SK-N-SH treated with all-trans-retinoic acid at 6 μM for 48 hours (cell line): ENCODE data around the gene EHMT2.

Source experiments
- ATAC-seq: fragments of 200-7000 bp; cut with Tn5 transposase; 3 replicates; pipeline ENCODE4 v1.9.1; 2020; ENCODE audit warnings: mild to moderate bottlenecking, moderate library complexity
- ARNTL ChIP-seq: fragments of 450-650 bp; formaldehyde crosslinking; IDR thresholded peaks from 2 replicates; pipeline ENCODE4 v1.5.0; 2020; ENCODE audit warnings: low read depth, mild to moderate bottlenecking, moderate library complexity, borderline replicate concordance
- BACH2 ChIP-seq: fragments of 250-450 bp; sonication (Bioruptor Pico); IDR thresholded peaks from 2 replicates; pipeline ENCODE4 v1.9.0; 2021; ENCODE audit warnings: mild to moderate bottlenecking, borderline replicate concordance
- CREB5 ChIP-seq: fragments of 250-450 bp; sonication (Bioruptor Pico); IDR thresholded peaks from 2 replicates; pipeline ENCODE4 v1.5.1; 2020; ENCODE audit warnings: low read depth, mild to moderate bottlenecking, moderate library complexity
- CSDC2 ChIP-seq: fragments of 250-450 bp; sonication (Bioruptor Pico); IDR thresholded peaks from 2 replicates; pipeline ENCODE4 v1.5.0; 2020; ENCODE audit warnings: mild to moderate bottlenecking, moderate library complexity
- ESRRG ChIP-seq: fragments of 250-450 bp; sonication (Bioruptor Pico); IDR thresholded peaks from 2 replicates; pipeline ENCODE4 v1.6.1; 2021; ENCODE audit warnings: mild to moderate bottlenecking
- GLIS3 ChIP-seq: fragments of 250-450 bp; sonication (Bioruptor Pico); IDR thresholded peaks from 2 replicates; pipeline ENCODE4 v1.5.0; 2020; ENCODE audit warnings: mild to moderate bottlenecking, moderate library complexity
- OSR1 ChIP-seq: fragments of 250-450 bp; sonication (Bioruptor Pico); IDR thresholded peaks from 2 replicates; pipeline ENCODE4 v1.8.0; 2022; ENCODE audit warnings: moderate library complexity, mild to moderate bottlenecking, inconsistent platforms
- POU6F1 ChIP-seq: fragments of 250-450 bp; sonication (Bioruptor Pico); IDR thresholded peaks from 2 replicates; pipeline ENCODE4 v1.8.0; 2021; ENCODE audit warnings: low read depth, mild to moderate bottlenecking, moderate library complexity, borderline replicate concordance
- PPARA ChIP-seq: fragments of 250-450 bp; sonication (Bioruptor Pico); IDR thresholded peaks from 2 replicates; pipeline ENCODE4 v1.5.0; 2020; ENCODE audit warnings: mild to moderate bottlenecking, borderline replicate concordance
- RARB ChIP-seq: fragments of 250-450 bp; sonication (Bioruptor Pico); IDR thresholded peaks from 2 replicates; pipeline ENCODE4 v1.8.0; 2021; ENCODE audit warnings: mild to moderate bottlenecking, moderate library complexity
- TCF4 ChIP-seq: fragments of 250-450 bp; sonication (Bioruptor Pico); IDR thresholded peaks from 2 replicates; pipeline ENCODE4 v1.8.0; 2021; ENCODE audit warnings: mild to moderate bottlenecking, moderate library complexity, borderline replicate concordance
- TOX ChIP-seq: fragments of 250-450 bp; sonication (Bioruptor Pico); IDR thresholded peaks from 2 replicates; pipeline ENCODE4 v1.8.0; 2021; ENCODE audit warnings: mild to moderate bottlenecking, moderate library complexity, borderline replicate concordance
- TSHZ2 ChIP-seq: fragments of 250-450 bp; sonication (Bioruptor Pico); IDR thresholded peaks from 2 replicates; pipeline ENCODE4 v1.5.0; 2020; ENCODE audit warnings: mild to moderate bottlenecking, moderate library complexity
- ZC3H10 ChIP-seq: fragments of 250-450 bp; sonication (Bioruptor Pico); IDR thresholded peaks from 2 replicates; pipeline ENCODE4 v1.5.1; 2021; ENCODE audit warnings: mild to moderate bottlenecking, moderate library complexity
- ZFP3 ChIP-seq: fragments of 250-450 bp; sonication (Bioruptor Pico); IDR thresholded peaks from 2 replicates; pipeline ENCODE4 v1.5.0; 2020; ENCODE audit warnings: mild to moderate bottlenecking, moderate library complexity
- ZFP30 ChIP-seq: fragments of 450-650 bp; formaldehyde crosslinking; IDR thresholded peaks from 2 replicates; pipeline ENCODE4 v1.5.0; 2022; ENCODE audit warnings: mild to moderate bottlenecking, moderate library complexity
- ZNF565 ChIP-seq: fragments of 450-650 bp; formaldehyde crosslinking; conservative IDR thresholded peaks from 2 replicates; pipeline ENCODE4 v1.5.0; 2020; ENCODE audit warnings: low read depth, mild to moderate bottlenecking, moderate library complexity
- ZNF70 ChIP-seq: fragments of 450-650 bp; formaldehyde crosslinking; IDR thresholded peaks from 2 replicates; pipeline ENCODE4 v1.5.0; 2020; ENCODE audit warnings: mild to moderate bottlenecking, moderate library complexity
- TF ChIP-seq, protein P1 (sequence below): fragments of 250-450 bp; sonication (Bioruptor Pico); IDR thresholded peaks from 2 replicates; pipeline ENCODE4 v1.8.0; 2020; ENCODE audit warnings: mild to moderate bottlenecking, moderate library complexity, borderline replicate concordance
- TF ChIP-seq, protein P2 (sequence below): fragments of 250-450 bp; sonication (Bioruptor Pico); IDR thresholded peaks from 2 replicates; pipeline ENCODE4 v1.5.1; 2021; ENCODE audit warnings: mild to moderate bottlenecking, moderate library complexity

EHMT2 gene

GRCh38 chr6:31879143-31879542 lies 18.4 kb downstream of the EHMT2 start:
- no peak for ATAC-seq
- TF ChIP-seq TCF4 (CRISPR knock-in tag) (no peak), POU6F1 (CRISPR knock-in tag) (no peak), GLIS3 (CRISPR knock-in tag) (no peak), OSR1 (CRISPR knock-in tag) (no peak), ZNF565 (CRISPR knock-in tag) (no peak), RARB (CRISPR knock-in tag) (no peak), ZC3H10 (CRISPR knock-in tag) (no peak), ARNTL (CRISPR knock-in tag) (no peak), PPARA (CRISPR knock-in tag) (no peak), ESRRG (CRISPR knock-in tag) (no peak), ZNF70 (CRISPR knock-in tag) (no peak), TOX (CRISPR knock-in tag) (no peak), CREB5 (CRISPR knock-in tag) (no peak), ZFP3 (CRISPR knock-in tag) (no peak)
- TF ChIP-seq, protein P1, sequence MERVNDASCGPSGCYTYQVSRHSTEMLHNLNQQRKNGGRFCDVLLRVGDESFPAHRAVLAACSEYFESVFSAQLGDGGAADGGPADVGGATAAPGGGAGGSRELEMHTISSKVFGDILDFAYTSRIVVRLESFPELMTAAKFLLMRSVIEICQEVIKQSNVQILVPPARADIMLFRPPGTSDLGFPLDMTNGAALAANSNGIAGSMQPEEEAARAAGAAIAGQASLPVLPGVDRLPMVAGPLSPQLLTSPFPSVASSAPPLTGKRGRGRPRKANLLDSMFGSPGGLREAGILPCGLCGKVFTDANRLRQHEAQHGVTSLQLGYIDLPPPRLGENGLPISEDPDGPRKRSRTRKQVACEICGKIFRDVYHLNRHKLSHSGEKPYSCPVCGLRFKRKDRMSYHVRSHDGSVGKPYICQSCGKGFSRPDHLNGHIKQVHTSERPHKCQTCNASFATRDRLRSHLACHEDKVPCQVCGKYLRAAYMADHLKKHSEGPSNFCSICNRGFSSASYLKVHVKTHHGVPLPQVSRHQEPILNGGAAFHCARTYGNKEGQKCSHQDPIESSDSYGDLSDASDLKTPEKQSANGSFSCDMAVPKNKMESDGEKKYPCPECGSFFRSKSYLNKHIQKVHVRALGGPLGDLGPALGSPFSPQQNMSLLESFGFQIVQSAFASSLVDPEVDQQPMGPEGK (CRISPR knock-in tag), result no peak
- TF ChIP-seq, protein P2, sequence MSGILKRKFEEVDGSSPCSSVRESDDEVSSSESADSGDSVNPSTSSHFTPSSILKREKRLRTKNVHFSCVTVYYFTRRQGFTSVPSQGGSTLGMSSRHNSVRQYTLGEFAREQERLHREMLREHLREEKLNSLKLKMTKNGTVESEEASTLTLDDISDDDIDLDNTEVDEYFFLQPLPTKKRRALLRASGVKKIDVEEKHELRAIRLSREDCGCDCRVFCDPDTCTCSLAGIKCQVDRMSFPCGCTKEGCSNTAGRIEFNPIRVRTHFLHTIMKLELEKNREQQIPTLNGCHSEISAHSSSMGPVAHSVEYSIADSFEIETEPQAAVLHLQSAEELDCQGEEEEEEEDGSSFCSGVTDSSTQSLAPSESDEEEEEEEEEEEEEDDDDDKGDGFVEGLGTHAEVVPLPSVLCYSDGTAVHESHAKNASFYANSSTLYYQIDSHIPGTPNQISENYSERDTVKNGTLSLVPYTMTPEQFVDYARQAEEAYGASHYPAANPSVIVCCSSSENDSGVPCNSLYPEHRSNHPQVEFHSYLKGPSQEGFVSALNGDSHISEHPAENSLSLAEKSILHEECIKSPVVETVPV (CRISPR knock-in tag), result no peak

- TF ChIP-seq TCF4 (CRISPR knock-in tag) (no peak), ZFP30 (CRISPR knock-in tag) (no peak), ZNF70 (CRISPR knock-in tag) (no peak), OSR1 (CRISPR knock-in tag) (no peak), BACH2 (CRISPR knock-in tag) (no peak), TOX (CRISPR knock-in tag) (no peak), RARB (CRISPR knock-in tag) (no peak), CSDC2 (CRISPR knock-in tag) (no peak), ZC3H10 (CRISPR knock-in tag) (no peak), GLIS3 (CRISPR knock-in tag) (no peak), ZFP3 (CRISPR knock-in tag) (no peak), ESRRG (CRISPR knock-in tag) (no peak), CREB5 (CRISPR knock-in tag) (no peak), POU6F1 (CRISPR knock-in tag) (no peak), TSHZ2 (CRISPR knock-in tag) (no peak)
- TF ChIP-seq, protein P2 (CRISPR knock-in tag), result no peak
- ATAC-seq, result no peak
Observed at GRCh38 chr6:31878726-31879125, 18.8 kb downstream of the EHMT2 start, which contains the start of gene SLC44A4. Gene SLC44A4 (minus strand): TSS chr6:31878997. CDS start chr6:31878980, 17 bp downstream.
